Tibial nerve (tissue), 3 donors: ENCODE measurements around the gene PIGP.
"Not testable (repeated sequence)": the region's sequence is repeated elsewhere in the genome, so short reads cannot be mapped to it uniquely, and the experiment has no call there.

Experiments used
- POLR2A ChIP-seq, 2 donors: fragments of 450-650 bp; IDR thresholded peaks; one replicate each; pipeline ENCODE4 v1.6.1; 2017; ENCODE audit warnings: antibody characterized with exemption in 2 of 2, mild to moderate bottlenecking in 2 of 2, moderate library complexity in 2 of 2
- TF ChIP-seq, protein P1 (sequence below), 5 experiments: fragments of 200-600 bp in 3 of 5; fragments of 450-650 bp in 2 of 5; sonication (generic) in 3 of 5; IDR thresholded peaks; one replicate each; pipeline ENCODE4 v1.5.1; 2016 to 2019; ENCODE audit warnings: antibody characterized with exemption in 5 of 5, mild to moderate bottlenecking in 3 of 5, moderate library complexity in 2 of 5

DNA sequence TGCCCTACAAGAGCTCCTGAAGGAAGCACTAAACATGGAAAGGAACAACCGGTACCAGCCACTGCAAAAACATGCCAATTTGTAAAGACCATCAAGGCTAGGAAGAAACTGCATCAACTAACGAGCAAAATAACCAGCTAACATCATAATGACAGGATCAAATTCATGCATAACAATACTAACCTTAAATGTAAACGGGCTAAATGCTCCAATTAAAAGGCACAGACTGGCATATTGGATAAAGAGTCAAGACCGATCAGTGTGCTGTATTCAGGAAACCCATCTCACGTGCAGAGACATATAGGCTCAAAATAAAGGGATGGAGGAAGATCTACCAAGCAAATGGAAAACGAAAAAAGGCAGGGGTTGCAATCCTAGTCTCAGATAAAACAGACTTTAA is 38.2 kb upstream of the PIGP start:
- TF ChIP-seq, protein P1, sequence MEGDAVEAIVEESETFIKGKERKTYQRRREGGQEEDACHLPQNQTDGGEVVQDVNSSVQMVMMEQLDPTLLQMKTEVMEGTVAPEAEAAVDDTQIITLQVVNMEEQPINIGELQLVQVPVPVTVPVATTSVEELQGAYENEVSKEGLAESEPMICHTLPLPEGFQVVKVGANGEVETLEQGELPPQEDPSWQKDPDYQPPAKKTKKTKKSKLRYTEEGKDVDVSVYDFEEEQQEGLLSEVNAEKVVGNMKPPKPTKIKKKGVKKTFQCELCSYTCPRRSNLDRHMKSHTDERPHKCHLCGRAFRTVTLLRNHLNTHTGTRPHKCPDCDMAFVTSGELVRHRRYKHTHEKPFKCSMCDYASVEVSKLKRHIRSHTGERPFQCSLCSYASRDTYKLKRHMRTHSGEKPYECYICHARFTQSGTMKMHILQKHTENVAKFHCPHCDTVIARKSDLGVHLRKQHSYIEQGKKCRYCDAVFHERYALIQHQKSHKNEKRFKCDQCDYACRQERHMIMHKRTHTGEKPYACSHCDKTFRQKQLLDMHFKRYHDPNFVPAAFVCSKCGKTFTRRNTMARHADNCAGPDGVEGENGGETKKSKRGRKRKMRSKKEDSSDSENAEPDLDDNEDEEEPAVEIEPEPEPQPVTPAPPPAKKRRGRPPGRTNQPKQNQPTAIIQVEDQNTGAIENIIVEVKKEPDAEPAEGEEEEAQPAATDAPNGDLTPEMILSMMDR (IDR thresholded peaks at IDR 0.05) = not testable (repeated sequence)
- TF ChIP-seq POLR2A (IDR thresholded peaks at IDR 0.05) = not testable (repeated sequence)
